ENCODE measurements around the gene RCOR3. TPM values are rescaled to one million over a fixed set of nuclear protein-coding genes. Genes with fewer than 3 reads are reported as not detected.

RCOR3 gene
- total and polyA plus RNA-seq, 7 donors = 7.6 to 60.3 (median 40.7) TPM

- Histone ChIP-seq H3K27ac (peak overlapping the region in 3 of 4 donors; percentile 87 to 94 (median 89)), H3K36me3 (no peaks in the 10 kb centered on the region), H3K9me3 (no peaks in the 10 kb centered on the region), H3K4me1 (peaks cover 0 to 71% (median 58%) of the 10 kb centered on the region in 4 donors), H3K27me3 (no peaks in the 10 kb centered on the region), H3K4me3 (peak overlapping the region in 1 of 4 donors; percentile 93)
- WGBS, 2 donors = 54 to 73% methylated on average over 6 of the region's 6 CpGs
- TF ChIP-seq POLR2A (IDR thresholded peaks at IDR 0.05) = no peak
- no peak for TF ChIP-seq CTCF (IDR thresholded peaks at IDR 0.05)
- no peak for TF ChIP-seq POLR2AphosphoS5 (IDR thresholded peaks at IDR 0.05)
- no peak for TF ChIP-seq EP300 (IDR thresholded peaks at IDR 0.05)
- no peak for DNase-seq
- intact Hi-C loops (cut with DNase I) = loop anchor here (5.0 to 10.0 kb wide), 6 partner anchors 53 to 326 kb away; partner anchors contain the start of gene RCOR3
Measured at GRCh38 chr1:211328866-211329475, 69.8 kb downstream of the RCOR3 start.

- H3K27me3 ChIP-seq = no peaks in the 10 kb centered on the region
- peaks cover 0 to 79% (median 59%) of the 10 kb centered on the region in 4 donors for H3K4me1 ChIP-seq
- 20 to 38% methylated on average over 4 of the region's 4 CpGs for WGBS, 2 donors
- H3K36me3 ChIP-seq = no peaks in the 10 kb centered on the region
- DNase-seq = no peak
- no peak overlapping the region for H3K4me3 ChIP-seq
- no peak overlapping the region for H3K27ac ChIP-seq
- H3K9me3 ChIP-seq = no peaks in the 10 kb centered on the region
- TF ChIP-seq EP300 (IDR thresholded peaks at IDR 0.05) (no peak), POLR2AphosphoS5 (IDR thresholded peaks at IDR 0.05) (no peak), POLR2A (IDR thresholded peaks at IDR 0.05) (no peak), CTCF (IDR thresholded peaks at IDR 0.05) (no peak)
- intact Hi-C loops (cut with DNase I) = loop anchor here (5.0 to 10.0 kb wide), 6 partner anchors 53 to 325 kb away; partner anchors contain the start of gene RCOR3
Measured at GRCh38 chr1:211329764-211330201, 70.6 kb downstream of the RCOR3 start.

GRCh38 chr1:211330282-211330936 lies 71.2 kb downstream of the RCOR3 start:
- H3K36me3 ChIP-seq = no peaks in the 10 kb centered on the region
- no peaks in the 10 kb centered on the region for H3K27me3 ChIP-seq
- TF ChIP-seq CTCF (IDR thresholded peaks at IDR 0.05) (no peak), POLR2A (IDR thresholded peaks at IDR 0.05) (no peak)
- 64 to 87% methylated on average over 8 of the region's 8 CpGs for WGBS, 2 donors
- peaks cover 0 to 85% (median 64%) of the 10 kb centered on the region in 4 donors for H3K4me1 ChIP-seq
- no peak for DNase-seq
- no peak overlapping the region for H3K27ac ChIP-seq
- intact Hi-C loops (cut with DNase I) = no loop called here
- H3K4me3 ChIP-seq = no peak overlapping the region
- H3K9me3 ChIP-seq = no peaks in the 10 kb centered on the region

- Histone ChIP-seq H3K9me3 (no peaks in the 10 kb centered on the region), H3K4me1 (peaks cover 0 to 89% (median 71%) of the 10 kb centered on the region in 4 donors), H3K4me3 (no peak overlapping the region), H3K36me3 (no peaks in the 10 kb centered on the region), H3K27ac (no peak overlapping the region), H3K27me3 (no peaks in the 10 kb centered on the region)
- intact Hi-C loops (cut with DNase I) = no loop called here
- no peak for TF ChIP-seq CTCF (IDR thresholded peaks at IDR 0.05)
- no peak for TF ChIP-seq EP300 (IDR thresholded peaks at IDR 0.05)
- DNase-seq = no peak
- WGBS, 2 donors = 91% methylated on average over 3 of the region's 3 CpGs
Measured at GRCh38 chr1:211331011-211331709, 72.0 kb downstream of the RCOR3 start.

All from sigmoid colon (tissue), 7 donors.